ENCODE data around the gene PSRC1. TPM values are rescaled to one million over a fixed set of nuclear protein-coding genes. Genes with fewer than 3 reads are reported as not detected.

The PSRC1 gene
- total RNA-seq, 4 donors from 2014 or later: 1.7 to 8.7 (median 2.1) TPM

DNA sequence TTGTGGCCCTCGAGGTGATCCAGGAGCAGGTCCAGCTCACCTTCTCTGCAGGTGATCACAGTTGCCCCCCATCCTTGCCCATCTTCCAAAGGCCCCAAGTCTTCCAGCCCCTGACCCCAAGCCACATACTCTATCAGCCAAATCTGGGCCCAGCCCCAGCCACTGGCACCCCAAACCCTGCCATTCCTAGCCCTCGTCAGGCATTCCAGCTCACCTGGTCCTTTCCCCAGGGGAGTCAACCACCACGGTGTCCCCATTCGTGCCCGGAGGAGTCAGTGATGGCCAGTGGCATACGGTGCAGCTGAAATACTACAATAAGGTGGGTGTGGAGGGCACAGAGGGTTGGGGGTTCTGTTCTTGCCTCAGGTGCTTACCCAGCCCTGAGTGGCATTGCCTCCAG lies 21.4 kb downstream of the PSRC1 start:
- no peak for ATAC-seq (ENCODE audit: low FRiP score)
- TF ChIP-seq, protein P1, sequence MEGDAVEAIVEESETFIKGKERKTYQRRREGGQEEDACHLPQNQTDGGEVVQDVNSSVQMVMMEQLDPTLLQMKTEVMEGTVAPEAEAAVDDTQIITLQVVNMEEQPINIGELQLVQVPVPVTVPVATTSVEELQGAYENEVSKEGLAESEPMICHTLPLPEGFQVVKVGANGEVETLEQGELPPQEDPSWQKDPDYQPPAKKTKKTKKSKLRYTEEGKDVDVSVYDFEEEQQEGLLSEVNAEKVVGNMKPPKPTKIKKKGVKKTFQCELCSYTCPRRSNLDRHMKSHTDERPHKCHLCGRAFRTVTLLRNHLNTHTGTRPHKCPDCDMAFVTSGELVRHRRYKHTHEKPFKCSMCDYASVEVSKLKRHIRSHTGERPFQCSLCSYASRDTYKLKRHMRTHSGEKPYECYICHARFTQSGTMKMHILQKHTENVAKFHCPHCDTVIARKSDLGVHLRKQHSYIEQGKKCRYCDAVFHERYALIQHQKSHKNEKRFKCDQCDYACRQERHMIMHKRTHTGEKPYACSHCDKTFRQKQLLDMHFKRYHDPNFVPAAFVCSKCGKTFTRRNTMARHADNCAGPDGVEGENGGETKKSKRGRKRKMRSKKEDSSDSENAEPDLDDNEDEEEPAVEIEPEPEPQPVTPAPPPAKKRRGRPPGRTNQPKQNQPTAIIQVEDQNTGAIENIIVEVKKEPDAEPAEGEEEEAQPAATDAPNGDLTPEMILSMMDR (IDR thresholded peaks at IDR 0.05): no peak
- no peak for DNase-seq (ENCODE audit: low spot score)

DNA sequence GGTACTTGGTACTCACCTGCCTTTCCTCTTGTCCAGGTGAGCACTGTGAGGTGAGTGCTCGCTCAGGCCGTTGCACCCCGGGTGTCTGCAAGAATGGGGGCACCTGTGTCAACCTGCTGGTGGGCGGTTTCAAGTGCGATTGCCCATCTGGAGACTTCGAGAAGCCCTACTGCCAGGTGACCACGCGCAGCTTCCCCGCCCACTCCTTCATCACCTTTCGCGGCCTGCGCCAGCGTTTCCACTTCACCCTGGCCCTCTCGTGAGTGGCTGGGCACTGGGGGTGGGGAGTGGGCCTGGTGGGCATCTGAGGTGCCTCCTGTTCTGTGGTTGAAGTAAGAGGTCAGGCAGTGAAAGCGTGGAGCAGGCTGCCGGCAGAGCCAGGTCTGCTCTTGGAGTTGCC lies 21.9 kb downstream of the PSRC1 start:
- TF ChIP-seq, protein P1 (IDR thresholded peaks at IDR 0.05): no peak
- no peak for ATAC-seq (ENCODE audit: low FRiP score)

DNA sequence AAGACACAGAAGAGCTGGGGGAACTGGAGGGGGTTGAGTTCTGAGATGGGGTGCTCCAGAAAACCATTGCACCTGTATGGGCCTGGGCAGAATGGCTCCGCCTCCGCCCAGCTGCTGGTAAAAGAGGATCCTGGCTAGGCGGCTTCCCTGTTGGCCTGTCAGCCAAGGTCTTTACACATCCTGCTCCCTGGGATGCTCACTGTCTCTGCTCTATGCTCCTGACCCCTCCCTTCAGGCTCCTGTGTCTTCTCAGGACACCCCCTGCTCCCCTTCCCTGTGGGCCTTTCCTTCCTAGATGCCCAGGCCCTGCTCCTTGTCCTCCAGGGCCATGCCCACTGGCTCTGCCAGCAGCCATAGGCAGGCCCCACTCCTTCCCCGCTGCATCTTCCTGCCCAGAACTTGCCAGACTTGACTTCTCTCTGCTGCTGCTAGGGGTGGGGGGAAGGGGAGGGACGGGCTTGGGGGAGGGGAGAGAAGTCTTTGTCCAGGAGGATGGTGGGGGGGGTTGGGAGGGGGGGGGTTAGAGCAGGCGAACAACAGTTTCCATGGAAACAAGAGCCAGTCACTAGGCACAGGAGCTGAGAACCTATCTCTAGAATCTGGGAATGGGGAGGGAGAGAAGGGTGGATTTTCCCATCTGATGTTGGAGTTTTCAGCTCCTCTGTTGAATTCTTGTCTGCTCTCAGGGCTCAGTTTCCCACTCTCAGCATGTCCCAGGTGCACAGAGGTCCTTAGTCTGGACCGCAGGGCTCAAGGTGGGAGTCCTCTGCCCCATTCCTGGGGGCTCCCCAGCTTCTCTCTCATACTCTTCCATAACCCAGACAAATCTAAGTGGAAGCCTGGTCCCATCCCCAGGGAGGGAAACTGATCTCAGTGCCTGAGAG lies 23.0 kb downstream of the PSRC1 start:
- TF ChIP-seq, protein P1 (IDR thresholded peaks at IDR 0.05): no peak
- DNase-seq (ENCODE audit: low spot score): no peak
- ATAC-seq (ENCODE audit: low FRiP score): no peak

More for the DNA sequence above, 21.9 kb downstream of the PSRC1 start:
- DNase-seq (ENCODE audit: low spot score): no peak

DNA sequence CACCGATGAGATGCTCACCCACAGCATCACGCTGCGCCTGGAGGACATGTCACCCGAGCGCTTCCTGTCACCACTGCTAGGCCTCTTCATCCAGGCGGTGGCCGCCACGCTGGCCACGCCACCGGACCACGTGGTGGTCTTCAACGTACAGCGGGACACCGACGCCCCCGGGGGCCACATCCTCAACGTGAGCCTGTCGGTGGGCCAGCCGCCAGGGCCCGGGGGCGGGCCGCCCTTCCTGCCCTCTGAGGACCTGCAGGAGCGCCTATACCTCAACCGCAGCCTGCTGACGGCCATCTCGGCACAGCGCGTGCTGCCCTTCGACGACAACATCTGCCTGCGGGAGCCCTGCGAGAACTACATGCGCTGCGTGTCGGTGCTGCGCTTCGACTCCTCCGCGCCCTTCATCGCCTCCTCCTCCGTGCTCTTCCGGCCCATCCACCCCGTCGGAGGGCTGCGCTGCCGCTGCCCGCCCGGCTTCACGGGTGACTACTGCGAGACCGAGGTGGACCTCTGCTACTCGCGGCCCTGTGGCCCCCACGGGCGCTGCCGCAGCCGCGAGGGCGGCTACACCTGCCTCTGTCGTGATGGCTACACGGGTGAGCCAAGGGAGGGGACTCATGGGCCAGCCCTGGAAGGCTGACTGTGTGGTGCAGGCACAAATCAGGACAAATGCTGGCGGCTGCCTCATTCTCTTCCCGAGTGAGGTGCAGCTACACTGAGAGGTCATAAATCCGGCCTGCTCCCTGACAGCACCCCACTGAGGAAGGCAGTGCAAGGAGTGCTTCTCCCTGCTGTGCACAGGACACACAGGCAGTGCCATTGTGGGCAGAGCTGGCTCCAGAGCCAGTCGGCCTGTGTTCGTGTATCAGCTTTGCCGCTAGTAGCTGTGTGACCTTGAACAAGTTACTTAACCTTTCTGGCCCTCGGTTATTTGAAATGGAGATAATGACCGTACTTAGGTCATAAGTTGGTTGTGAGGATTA lies 24.2 kb downstream of the PSRC1 start:
- TF ChIP-seq, protein P1 (IDR thresholded peaks at IDR 0.05): no peak
- DNase-seq (ENCODE audit: low spot score) (no peak), ATAC-seq (ENCODE audit: low FRiP score) (no peak)

DNA sequence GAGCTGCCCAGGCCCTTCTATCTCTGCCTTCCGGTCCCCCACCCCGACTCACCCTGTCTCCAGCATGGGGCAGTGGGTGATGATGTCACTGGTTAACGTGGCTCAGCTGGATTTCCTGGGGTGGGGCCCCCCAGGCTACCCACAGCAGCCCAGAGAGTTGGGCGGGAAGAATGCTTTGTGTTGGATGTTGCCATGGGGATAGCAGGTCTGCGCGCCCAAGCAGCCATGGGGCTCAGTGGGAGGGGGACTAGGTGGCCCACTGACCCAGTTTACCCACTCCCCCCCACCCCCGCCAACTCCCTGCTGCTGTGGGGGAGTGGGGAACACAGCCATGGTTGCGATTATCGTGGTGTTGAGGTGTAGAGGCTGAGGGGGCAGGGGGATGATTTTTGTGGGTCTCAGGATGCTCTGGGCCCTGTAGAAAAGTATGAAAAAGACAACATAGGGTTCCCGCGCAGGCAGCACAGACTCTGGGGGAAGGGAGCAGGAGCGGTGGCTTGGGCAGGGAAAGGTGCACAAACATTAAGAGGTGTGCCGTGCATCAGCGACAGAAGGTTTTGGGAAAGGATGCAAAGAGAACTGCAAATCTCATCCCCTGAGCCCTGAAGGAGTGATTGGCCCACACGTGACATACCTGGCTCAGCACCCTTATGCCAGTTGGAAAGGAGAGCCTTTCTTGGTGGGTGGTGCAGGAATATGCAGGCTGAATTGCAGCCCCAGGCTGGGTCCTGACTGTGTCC lies 25.1 kb downstream of the PSRC1 start:
- no peak for DNase-seq (ENCODE audit: low spot score)
- TF ChIP-seq, protein P1 (IDR thresholded peaks at IDR 0.05): no peak
- no peak for ATAC-seq (ENCODE audit: low FRiP score)

DNA sequence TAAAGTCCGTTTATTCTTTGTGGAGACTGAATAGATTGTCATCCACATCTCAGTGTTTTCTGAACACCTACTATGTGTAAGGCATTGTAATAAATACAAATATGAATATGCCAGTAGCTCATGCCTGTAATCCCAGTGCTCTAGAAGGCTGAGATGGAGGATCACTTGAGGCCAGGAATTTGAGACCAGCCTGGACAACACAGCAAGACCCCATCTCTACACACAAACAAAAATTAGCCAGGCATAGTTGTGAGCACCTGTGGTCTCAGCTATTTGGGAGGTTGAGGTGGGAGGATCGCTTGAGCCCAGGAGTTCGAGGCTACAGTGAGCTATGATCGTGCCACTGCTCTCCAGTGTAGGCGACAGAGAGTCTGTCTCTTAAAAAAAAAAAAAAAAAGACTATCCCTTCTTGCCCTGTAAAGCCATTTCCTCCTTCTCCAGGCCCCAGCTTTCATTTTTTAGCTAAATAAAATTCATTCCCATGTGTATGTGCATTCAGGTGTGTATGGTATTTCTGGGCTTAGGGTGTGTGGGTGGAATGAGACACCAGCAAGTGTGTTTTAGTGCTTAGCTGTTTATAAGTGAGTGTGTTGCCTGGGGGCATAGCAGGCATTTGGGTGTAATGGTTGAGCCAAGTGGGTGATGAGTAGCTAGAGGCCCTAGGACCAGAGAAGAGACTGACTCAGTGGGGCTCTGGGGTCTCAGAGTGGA lies 25.8 kb downstream of the PSRC1 start:
- TF ChIP-seq, protein P1 (IDR thresholded peaks at IDR 0.05): no peak
- DNase-seq (ENCODE audit: low spot score): no peak
- no peak for ATAC-seq (ENCODE audit: low FRiP score)
